ENCODE data around the gene CEP152.

CEP152 gene

DNA sequence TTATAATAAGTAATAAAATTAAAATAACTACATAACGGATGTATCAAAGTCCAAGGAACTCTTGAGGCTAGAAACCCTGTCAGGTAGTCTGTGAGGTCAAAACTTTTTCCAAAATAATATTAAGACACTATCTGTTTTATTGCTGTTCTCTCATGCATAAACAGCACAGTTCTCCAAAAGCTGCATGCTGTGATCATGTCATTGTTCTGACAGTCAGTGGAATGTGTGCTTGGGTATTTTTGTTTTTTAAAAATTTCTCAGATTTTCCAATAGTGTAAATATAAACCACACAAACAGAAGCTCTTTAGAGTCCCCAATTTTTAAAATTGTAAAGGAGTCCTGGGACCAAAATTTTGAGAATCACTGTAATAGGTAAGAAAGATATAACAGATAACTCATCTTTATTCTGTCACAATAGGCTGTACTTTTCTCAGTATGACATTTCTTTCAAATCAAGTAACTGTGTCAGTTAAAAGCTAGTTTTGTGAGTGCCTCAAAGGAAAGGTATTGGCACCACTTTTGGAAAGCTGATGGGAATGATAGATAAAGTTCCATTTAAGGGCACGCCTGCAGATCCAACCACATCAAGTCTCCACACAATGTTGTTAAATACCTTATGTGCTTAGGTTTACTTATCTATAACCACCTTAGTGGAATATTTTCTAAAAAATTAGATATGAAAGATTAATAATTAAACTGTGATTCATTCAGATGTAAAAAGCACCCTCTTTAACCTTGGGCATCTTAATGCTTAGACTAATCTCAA is 49.3 kb downstream of the CEP152 start:
- H4K20me1 ChIP-seq (ENCODE audit: insufficient read depth, low read length): no peaks in the 10 kb centered on the region
- H3K9me2 ChIP-seq (replicated peaks; ENCODE audit: insufficient read depth, low read length): no peaks in the 10 kb centered on the region
- no peaks in the 10 kb centered on the region for H3F3A ChIP-seq (ENCODE audit: insufficient read depth, low read length)
- no peak overlapping the region for H2AFZ ChIP-seq (ENCODE audit: low read length)
- H3K27me3 ChIP-seq (replicated peaks; ENCODE audit: insufficient read depth, low read length): no peaks in the 10 kb centered on the region
- H3K4me2 ChIP-seq (ENCODE audit: low read depth, low read length): no peak overlapping the region
- no peak overlapping the region for H3K9ac ChIP-seq (ENCODE audit: low read length)
- no peak overlapping the region for H3K27ac ChIP-seq (ENCODE audit: low read length)
- no peak for DNase-seq
- no peak overlapping the region for H3K4me3 ChIP-seq (ENCODE audit: low read length)
- no peaks in the 10 kb centered on the region for H3K4me1 ChIP-seq (ENCODE audit: low read length)
- TF ChIP-seq EZH2phosphoT487 (IDR thresholded peaks at IDR 0.05; ENCODE audit: low read length): no peak
- TF ChIP-seq, protein P1, sequence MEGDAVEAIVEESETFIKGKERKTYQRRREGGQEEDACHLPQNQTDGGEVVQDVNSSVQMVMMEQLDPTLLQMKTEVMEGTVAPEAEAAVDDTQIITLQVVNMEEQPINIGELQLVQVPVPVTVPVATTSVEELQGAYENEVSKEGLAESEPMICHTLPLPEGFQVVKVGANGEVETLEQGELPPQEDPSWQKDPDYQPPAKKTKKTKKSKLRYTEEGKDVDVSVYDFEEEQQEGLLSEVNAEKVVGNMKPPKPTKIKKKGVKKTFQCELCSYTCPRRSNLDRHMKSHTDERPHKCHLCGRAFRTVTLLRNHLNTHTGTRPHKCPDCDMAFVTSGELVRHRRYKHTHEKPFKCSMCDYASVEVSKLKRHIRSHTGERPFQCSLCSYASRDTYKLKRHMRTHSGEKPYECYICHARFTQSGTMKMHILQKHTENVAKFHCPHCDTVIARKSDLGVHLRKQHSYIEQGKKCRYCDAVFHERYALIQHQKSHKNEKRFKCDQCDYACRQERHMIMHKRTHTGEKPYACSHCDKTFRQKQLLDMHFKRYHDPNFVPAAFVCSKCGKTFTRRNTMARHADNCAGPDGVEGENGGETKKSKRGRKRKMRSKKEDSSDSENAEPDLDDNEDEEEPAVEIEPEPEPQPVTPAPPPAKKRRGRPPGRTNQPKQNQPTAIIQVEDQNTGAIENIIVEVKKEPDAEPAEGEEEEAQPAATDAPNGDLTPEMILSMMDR (IDR thresholded peaks at IDR 0.05; ENCODE audit: low read length): no peak
- TF ChIP-seq EZH2 (optimal IDR thresholded peaks at IDR 0.05; ENCODE audit: low read depth, low read length): no peak
- no peaks in the 10 kb centered on the region for H3K79me2 ChIP-seq (ENCODE audit: low read length)
- H3K9me3 ChIP-seq (replicated peaks; ENCODE audit: insufficient read depth, low read length): no peaks in the 10 kb centered on the region
- peaks cover 5% of the 10 kb centered on the region for H3K36me3 ChIP-seq (replicated peaks; ENCODE audit: insufficient read depth, low read length)

DNA sequence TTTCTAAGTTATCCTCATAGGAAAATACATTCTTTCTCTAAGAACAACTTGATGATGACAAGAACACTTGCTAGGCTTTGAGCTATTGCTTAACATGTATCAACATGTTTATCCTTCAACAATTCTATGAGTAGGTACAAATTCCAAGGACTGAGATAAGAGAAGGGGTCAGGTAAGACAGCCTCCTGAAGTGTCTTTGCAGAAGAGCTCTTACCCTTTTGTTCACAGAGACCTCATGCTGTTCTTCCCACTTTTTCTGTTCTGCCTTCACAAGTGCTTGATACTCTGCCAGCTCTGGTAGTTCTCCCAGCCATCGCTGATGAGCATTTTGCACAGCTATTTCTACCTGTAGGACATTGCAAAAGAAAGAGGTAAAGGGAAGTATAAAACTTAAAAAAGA is 50.9 kb downstream of the CEP152 start:
- Histone ChIP-seq H2AFZ (ENCODE audit: low read length) (no peak overlapping the region), H3K27me3 (replicated peaks; ENCODE audit: insufficient read depth, low read length) (no peaks in the 10 kb centered on the region), H4K20me1 (ENCODE audit: insufficient read depth, low read length) (no peaks in the 10 kb centered on the region), H3K36me3 (replicated peaks; ENCODE audit: insufficient read depth, low read length) (peaks cover 5% of the 10 kb centered on the region; the same call in 1 of the 2 replicates), H3K4me2 (ENCODE audit: low read depth, low read length) (no peak overlapping the region), H3K9me3 (replicated peaks; ENCODE audit: insufficient read depth, low read length) (no peaks in the 10 kb centered on the region), H3K79me2 (ENCODE audit: low read length) (no peaks in the 10 kb centered on the region), H3K9ac (ENCODE audit: low read length) (no peak overlapping the region), H3K27ac (ENCODE audit: low read length) (no peak overlapping the region), H3K9me2 (replicated peaks; ENCODE audit: insufficient read depth, low read length) (no peaks in the 10 kb centered on the region), H3F3A (ENCODE audit: insufficient read depth, low read length) (no peaks in the 10 kb centered on the region), H3K4me3 (ENCODE audit: low read length) (no peak overlapping the region), H3K4me1 (ENCODE audit: low read length) (no peaks in the 10 kb centered on the region)
- DNase-seq: no peak
- TF ChIP-seq, protein P1 (IDR thresholded peaks at IDR 0.05; ENCODE audit: low read length): no peak
- TF ChIP-seq EZH2phosphoT487 (IDR thresholded peaks at IDR 0.05; ENCODE audit: low read length) (no peak), EZH2 (optimal IDR thresholded peaks at IDR 0.05; ENCODE audit: low read depth, low read length) (no peak)

- Histone ChIP-seq H2AFZ (ENCODE audit: low read length) (no peak overlapping the region), H3K4me3 (ENCODE audit: low read length) (no peak overlapping the region), H3F3A (ENCODE audit: insufficient read depth, low read length) (no peaks in the 10 kb centered on the region), H3K27me3 (replicated peaks; ENCODE audit: insufficient read depth, low read length) (no peaks in the 10 kb centered on the region), H3K4me2 (ENCODE audit: low read depth, low read length) (no peak overlapping the region), H3K9me3 (replicated peaks; ENCODE audit: insufficient read depth, low read length) (no peaks in the 10 kb centered on the region), H3K79me2 (ENCODE audit: low read length) (no peaks in the 10 kb centered on the region), H3K36me3 (replicated peaks; ENCODE audit: insufficient read depth, low read length) (peaks cover 5% of the 10 kb centered on the region; the same call in 1 of the 2 replicates), H4K20me1 (ENCODE audit: insufficient read depth, low read length) (no peaks in the 10 kb centered on the region), H3K9ac (ENCODE audit: low read length) (no peak overlapping the region), H3K9me2 (replicated peaks; ENCODE audit: insufficient read depth, low read length) (no peaks in the 10 kb centered on the region), H3K4me1 (ENCODE audit: low read length) (no peaks in the 10 kb centered on the region), H3K27ac (ENCODE audit: low read length) (no peak overlapping the region)
- no peak for TF ChIP-seq EZH2phosphoT487 (IDR thresholded peaks at IDR 0.05; ENCODE audit: low read length)
- TF ChIP-seq, protein P1 (IDR thresholded peaks at IDR 0.05; ENCODE audit: low read length): no peak
- TF ChIP-seq EZH2 (optimal IDR thresholded peaks at IDR 0.05; ENCODE audit: low read depth, low read length): no peak
- DNase-seq: no peak
Observed at GRCh38 chr15:48757661-48758060, 53.2 kb downstream of the CEP152 start.

Measured in MM.1S (cell line).